GM19455 (cell line): ENCODE measurements around the gene HCST.
"Not testable (repeated sequence)": the region's sequence is repeated elsewhere in the genome, so short reads cannot be mapped to it uniquely, and the experiment has no call there.

Source experiments
- ATAC-seq: cut with Tn5 transposase; IDR thresholded peaks from one replicate; pipeline ENCODE4 v1.9.1; 2021; ENCODE audit not compliant: unreplicated experiment

HCST gene

DNA sequence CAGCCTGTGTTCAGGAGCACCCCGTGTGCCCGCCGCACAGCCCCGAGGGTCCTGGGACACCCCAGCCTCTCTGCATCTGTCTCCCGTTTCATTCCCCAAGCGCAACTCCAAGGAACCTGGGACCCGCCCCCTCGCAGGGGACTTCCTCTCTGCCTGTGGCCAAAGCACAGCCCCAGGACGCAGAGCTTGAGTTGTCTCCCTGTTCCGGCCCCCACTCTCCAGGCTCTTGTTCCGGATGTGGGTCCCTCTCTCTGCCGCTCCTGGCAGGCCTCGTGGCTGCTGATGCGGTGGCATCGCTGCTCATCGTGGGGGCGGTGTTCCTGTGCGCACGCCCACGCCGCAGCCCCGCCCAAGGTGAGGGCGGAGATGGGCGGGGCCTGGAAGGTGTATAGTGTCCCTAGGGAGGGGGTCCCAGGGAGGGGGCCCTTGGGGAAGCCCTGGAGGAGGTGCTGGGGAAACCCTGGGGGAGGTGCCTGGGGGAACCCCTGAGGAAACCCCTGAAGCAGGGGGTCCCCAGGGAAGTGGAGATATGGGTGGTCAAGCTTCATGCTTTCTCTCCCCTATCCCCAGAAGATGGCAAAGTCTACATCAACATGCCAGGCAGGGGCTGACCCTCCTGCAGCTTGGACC lies 1.3 kb downstream of the HCST start:
- no peak for ATAC-seq

DNA sequence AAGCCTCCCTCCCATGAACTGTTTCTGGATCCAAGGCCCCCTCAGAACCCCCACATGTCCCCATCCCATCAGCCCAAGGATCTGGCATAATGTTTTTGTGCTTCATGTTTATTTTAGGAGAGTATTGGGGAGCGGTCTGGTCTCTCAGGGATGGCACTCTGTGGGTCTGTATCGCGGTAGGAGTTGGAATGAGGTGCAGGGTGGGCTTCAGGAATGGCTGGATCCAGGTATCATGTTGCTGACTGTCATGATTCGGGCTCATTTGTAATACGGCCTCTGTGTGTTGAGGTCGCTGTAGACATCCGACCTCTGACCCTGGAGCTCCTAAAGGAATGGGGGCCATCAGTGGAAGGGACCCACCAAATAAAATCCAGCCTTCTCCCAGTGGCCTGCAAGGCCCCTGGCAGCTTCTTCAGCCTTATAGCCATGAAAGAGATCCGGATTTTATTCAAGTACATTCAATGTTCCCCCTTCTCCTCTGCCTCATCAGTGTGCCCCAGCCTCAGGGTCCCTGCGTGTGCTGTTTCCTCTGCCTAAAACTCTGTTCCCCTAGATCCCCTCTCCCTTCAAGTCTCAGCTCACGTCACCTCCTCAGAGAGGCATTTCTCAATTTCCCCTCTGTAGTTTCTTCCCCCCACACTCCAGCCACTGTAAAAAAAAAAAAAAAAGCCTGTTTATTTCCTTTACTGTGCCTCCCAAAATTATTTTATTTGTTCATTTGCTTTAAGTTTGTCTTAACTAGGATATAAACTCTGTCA lies 2.2 kb downstream of the HCST start:
- no peak for ATAC-seq

DNA sequence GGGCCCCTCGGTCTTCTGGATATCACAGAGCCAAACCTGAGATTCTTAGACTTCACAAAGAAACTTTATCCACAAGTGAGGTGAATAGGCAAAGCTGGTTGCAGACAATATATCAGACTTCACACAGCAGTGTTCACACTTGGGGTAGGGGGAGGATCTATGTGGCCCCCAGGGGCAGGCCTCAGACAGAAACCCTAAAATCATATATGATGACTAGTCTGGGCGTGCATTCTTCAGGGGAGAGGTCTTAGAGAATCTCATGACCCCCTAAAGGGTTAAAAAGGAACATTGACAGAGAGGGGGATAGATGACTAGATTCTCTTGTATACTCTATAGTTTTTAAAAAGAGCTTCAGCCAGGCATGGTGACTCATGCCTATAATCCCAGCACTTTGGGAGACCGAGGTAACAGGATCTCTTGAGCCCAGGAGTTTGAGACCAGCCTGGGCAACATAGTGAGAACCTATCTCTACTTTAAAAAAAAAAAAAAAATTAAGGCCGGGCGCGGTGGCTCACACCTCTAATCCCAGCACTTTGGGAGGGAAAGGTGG lies 2.9 kb downstream of the HCST start:
- no peak for ATAC-seq

DNA sequence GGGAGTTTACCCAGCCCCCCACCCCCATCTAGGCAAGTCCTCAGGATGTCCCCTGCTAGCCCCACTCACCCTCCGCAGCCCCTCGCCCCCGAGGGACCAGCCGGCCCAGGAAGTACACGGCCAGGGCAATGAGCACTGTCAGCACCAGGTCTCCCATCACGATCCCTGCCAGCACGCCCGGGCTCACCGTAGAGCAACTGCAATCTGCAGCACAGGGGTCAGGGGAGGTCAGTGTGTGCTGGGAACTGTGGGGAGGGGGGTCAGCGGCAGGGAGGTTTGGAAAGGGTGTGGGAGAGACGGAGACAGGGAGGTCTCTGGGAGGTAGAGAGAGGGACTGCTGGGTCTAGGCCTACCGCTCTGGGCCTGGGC lies 5.0 kb downstream of the HCST start:
- ATAC-seq, result no peak

DNA sequence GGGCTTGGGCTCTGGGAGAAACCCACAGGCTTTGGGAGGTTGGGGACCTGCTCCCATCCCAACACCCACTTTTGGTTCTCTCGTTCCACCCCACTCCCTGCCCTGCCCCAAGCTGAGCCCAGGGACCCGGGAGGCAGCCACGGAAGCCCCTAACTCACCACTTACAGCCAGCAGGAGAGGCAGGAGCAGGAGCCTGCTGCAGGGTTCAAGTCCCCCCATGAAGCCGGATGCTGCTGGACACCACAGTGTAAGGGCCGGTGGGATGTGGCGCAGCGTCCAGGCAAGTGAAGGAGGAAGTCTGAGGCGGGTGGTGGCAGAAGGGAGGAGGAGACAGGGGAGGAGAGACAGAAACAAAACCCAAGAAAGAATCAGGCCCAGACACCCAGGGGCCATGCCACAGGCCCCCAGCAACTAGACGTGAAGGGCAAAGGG lies 5.7 kb downstream of the HCST start, which contains the start of gene TYROBP:
TYROBP (minus strand) TSS at position 286 of the 432 bp plus-strand sequence; CDS start at position 219, 67 bp downstream.
- ATAC-seq, result no peak

DNA sequence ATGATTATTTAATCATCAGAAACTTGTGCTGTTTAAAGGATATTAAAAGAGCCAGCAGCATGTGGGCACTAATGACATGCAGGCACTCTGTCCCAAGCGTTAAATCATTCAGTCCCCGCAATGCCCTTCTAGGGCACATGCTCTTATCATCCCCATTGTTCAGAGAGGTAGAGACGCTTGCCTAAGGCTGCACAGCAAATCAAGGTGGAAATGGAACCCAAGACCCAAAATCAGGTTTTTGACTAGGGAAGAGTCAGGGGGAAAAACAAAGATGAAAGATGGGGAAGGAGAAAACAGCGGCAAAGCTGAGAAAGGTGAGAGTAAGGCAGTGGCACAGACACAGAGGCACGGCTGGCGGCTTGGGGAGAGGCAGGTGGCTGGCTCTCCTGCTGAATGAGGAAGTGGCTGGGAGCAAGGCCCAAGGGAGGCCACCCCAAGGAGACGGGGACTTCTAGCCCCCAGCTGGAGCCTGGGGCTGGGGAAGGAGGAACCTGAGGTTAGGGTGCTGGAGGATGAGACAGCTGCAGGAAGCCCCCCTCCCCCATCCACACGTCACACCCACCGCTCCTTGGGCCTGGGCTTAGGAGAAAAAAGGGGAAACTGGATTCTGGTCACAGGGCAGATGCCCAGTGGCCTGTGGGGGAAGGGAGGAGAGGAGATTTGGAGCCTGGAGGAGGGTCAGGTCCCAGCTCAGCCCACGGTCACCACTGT lies 6.8 kb downstream of the HCST start:
- no peak for ATAC-seq

DNA sequence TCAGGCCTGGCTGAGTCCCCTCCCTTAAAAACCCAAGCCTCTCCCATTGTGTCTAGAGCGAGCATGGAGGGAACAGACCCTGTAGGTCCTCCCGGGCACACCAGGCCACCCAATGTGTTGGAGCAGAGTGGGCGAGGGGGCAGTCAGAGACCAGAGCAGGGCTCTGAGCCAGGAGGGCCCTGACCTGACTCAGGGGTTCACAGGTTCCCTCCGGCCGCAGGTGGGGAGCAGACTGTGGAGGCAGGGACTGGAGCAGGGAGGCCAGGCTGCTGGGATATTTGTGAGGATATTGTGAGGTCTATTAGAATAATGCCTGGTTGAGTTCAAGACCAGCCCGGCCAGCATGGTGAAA lies 7.3 kb downstream of the HCST start:
- ATAC-seq, result no peak

DNA sequence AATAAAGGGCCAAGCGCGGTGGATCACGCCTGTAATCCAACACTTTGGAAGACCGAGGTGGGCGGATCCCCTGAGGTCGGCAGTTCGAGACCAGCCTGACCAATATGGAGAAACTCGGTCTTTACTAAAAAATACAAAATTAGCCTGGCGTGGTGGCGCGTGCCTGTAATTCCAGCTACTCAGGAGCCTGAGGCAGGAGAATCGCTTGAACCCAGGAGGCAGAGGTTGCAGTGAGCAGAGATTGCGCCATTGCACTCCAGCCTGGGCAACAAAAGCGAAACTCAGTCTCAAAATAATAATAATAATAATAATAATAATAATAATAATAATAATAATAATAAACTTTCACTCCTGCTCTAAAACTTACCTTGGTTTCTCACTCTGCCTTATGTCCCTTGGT lies 8.0 kb downstream of the HCST start:
- ATAC-seq, result not testable (repeated sequence)

DNA sequence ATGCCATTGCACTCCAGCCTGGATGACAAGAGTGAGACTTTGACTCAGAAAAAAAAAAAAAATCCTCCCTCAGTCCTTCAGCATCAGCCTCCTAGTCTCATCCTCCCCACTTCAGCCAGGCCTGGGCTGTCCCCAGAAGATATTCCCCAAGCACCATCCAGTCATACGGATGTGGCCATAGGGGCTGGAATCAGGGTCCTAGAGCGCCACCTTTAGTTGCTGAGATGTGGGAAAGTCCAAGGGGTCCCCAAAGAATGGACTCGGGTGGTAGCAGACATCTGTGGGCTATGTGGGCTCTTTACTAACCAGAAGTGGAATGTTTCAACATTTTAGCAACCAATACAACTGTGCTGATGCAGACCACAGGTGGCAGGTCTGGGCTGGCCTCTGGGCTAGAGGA lies 8.8 kb downstream of the HCST start:
- no peak for ATAC-seq

DNA sequence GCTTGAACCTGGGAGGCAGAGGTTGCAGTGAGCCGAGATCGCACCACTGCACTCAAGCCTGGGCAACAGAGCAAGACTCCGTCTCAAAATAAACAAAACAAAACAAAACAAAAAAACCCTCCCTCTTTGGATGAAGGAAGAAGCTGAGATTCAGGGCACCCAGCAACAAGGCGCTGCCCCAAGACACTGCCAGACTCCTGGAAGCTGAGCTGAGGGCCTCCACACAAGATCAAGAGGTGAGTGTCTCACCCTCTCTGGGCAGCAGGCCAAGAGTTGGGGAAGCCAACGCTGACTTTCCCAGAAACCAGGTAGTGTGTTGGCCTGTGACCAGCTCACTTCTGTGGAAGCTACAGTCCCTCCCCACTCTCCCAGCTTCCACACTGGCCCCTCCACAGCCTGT lies 9.5 kb downstream of the HCST start:
- ATAC-seq, result no peak

DNA sequence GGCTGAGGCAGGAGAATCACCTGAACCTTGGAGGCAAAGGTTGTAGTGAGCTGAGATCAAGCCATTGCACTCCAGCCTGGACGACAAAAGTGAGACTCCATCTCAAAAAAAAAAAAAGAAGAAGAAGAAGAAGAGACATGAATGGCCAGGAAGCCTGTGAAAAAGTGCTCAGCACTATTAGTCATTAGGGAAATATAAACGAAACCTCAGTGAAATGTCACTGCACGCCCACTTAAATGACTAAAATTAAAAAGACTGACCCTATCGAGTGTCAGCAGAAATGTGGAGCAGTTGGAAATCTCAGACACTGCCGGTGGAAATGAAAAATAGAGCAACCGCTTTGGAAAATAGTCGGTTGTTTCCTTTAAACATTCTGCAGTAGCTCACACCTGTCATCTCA lies 11.3 kb downstream of the HCST start:
- ATAC-seq, result no peak

DNA sequence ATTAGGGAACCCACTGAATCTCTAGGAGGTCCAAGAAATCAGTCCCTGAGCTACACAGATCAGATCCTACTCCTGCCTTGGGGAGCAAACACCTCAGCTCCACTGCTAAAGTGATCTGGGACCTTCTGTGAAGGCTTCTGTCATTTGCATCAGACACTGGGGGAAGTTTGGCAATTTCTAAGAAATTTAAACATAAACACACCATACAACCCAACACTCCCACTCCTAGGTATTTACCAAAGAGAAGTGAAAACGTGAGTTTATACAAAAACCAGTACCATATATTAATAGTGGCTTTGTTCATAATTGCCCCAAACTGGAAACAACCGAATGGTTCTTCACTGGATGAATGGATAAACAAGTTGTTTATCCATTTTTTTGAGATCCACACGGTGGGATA lies 13.1 kb downstream of the HCST start:
- no peak for ATAC-seq

DNA sequence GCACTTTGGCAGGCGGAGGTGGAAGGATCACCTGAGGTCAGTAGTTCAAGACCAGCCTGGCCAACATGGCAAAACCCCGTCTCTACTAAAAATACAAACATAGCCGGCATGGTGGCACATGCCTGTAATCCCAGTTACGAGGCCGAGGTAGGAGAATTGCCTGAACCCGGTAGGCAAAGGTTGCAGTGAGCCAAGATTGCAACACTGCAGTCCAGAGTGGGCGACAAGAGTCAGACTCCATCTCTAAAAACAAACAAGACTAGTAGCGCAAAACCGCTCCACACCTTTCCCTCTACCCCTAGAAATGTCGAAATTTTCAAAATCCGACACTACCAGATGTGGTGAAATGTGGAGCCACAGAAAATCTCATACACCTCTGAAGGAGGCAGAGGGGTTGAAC lies 17.0 kb downstream of the HCST start:
- ATAC-seq, result no peak

DNA sequence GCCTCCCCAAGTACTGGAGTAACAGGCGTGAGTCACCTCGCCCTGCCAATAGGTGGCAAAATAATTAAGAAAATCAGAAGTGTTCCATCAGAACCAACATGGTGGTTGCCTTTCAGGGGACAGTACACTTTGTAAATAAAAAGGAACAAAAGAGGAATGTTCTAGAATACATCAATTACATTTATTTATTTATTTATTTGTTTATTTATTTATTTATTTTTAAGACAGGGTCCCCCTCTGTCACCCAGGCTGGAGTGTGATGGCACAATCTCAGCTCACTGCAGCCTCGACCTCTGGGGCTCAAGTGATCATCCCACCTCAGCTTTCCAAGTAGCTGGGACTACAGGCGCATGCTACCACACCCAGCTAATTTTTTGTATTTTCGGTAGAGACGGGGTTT lies 18.7 kb downstream of the HCST start:
- ATAC-seq, result no peak

DNA sequence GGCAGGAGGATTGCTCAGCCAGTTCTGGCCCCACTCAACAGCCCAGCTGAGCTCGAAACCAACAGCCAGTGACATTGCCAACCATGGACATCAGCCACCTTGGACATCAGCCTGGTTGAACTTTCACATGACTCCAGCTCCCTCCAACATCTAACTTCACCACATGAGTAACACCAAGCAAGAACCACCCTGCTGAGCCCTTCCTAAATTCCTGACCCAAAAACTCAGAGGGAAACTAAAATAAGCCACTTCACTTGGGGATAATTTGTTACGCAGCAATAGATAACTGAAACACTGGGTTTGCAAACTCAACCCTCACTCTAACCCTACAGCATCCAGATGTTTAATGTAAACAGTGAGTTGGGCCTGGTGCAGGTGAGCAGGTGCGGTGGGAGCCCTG lies 23.2 kb downstream of the HCST start:
- no peak for ATAC-seq

DNA sequence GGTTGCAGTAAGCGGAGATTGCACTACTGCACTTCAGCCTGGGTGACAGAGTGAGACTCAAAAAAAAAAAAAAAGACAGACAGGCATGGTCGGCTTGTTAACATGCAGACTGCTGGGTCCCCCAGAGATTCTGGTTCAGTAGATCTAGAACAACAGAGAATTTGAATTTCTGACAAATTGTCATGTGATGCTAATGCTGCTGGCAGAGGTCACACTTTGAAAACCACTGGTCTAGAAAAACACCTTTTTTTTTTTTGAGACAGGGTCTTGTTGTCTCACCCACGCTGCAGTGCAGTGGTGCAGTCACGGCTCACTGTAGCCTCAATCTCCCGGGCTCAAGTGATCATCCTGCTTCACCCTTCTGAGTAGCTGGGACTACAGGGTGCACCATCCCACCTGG lies 26.2 kb downstream of the HCST start:
- no peak for ATAC-seq

DNA sequence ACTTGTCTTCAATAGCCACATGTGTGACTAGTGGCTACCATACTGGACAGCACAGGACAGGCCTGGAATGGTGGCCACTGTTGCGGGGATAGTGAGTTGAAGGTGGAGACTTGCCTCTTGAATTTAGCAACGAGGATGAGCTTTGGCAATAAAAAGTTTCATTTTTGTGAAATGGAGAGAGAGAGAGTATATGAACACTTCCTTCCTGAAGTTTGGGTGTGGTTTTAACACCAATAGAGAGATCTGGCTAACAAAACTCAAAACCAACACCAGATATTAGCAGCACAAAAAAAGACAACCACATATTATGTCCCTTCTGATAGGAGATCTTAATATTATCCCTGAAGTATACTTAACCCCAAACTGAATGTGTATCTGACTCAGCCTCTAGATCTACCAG lies 27.5 kb downstream of the HCST start:
- no peak for ATAC-seq

DNA sequence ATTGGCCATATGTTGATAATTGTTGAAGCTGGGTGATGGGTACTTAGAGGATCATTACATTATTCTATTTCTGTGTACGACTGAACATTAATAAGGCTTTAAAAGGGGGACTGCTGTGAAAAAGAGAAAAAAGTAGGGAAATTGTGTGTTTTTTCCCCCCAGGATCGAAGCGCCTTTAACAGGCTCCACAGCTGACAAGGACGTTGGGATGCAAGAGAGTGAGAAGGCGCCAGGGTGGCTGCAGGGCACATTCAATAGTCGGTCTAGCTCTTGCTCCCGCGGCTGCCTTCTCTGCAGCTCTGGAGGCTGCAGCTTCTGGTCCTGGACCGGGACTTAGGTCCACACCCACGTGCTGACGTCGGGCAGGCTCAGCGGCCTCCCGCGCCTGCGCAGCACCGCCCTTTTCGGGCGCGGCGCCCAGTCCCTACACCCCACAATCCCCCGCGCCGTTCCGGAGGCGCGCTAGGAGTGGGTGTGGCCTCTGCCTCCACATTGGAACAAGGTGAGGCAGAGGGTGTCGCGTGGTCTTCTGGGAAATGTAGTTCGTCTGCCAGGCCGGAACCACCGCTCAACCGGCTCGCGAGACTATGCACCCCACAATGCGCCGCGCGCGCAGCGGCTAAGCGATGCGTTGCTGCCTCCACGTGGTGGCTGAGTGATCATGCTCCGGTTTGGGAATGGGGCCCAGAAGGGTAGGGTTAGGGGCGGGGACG lies 29.0 kb downstream of the HCST start:
- ATAC-seq, result peak; percentile 90

DNA sequence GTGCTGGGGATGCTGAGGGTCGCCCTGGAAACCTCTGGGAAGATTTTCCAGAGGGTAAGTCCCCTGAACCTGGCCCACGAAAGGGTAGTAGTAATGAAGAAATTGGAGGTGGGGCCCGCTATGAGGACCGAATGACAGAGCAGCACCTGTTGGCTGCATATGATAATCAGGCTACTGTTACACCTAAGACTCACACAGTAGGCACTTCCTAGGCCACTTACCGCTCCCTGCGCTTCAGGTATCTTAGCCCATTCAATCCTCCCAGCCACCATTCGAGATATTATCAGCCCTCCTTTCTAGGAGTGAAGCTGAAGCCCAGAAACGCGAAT lies 29.5 kb downstream of the HCST start:
- no peak for ATAC-seq

DNA sequence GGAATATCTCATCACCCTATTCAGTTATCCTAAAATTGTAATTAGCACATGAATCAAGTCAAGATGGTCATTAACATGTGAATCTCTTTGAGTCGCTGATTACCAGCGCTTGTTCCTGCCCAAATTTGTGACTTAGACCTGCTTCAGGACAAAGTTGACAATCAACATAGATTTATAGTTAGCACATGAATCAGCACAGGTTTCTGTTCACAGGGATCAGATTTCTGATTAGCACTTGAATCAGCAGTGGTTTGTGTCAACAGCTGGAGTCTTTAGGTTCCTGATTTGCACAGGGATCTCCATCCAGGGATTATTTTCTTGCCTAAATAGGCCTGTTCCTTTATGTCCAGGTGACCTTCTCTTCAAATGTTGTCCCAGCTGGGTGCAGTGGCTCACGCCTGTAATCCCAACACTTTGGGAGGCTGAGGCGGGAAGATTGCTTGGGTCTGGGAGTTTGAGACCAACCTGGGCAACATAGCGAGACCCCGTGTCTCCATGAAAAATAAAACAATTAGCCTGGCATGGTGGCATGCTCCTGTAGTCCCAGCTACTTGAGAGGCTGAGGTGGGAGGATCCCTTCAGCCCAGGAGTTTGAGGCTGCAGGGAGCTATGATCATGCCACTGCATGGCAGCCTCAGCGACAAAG lies 30.1 kb downstream of the HCST start:
- no peak for ATAC-seq
